ENCODE measurements around the gene ITGB3.

The ITGB3 gene

GRCh38 chr17:47301831-47302230 is 48.2 kb downstream of the ITGB3 start:
- no peak for DNase-seq

GRCh38 chr17:47304186-47304585 is 50.6 kb downstream of the ITGB3 start:
- DNase-seq = no peak

GRCh38 chr17:47305302-47305923 is 51.8 kb downstream of the ITGB3 start:
- no peak for DNase-seq

- no peak for DNase-seq
These were observed 56.6 kb downstream of the ITGB3 start for GRCh38 chr17:47310186-47310733.

GRCh38 chr17:47311420-47311819 is 57.8 kb downstream of the ITGB3 start:
- DNase-seq = no peak

GRCh38 chr17:47315451-47316266 is 62.0 kb downstream of the ITGB3 start:
- peak in 1 of 2 experiments; percentile 78 for DNase-seq

- no peak for DNase-seq
These were observed 62.7 kb downstream of the ITGB3 start for GRCh38 chr17:47316311-47316710.

GRCh38 chr17:47317119-47317518 is 63.5 kb downstream of the ITGB3 start:
- no peak for DNase-seq

- DNase-seq = no peak
These were observed 64.7 kb downstream of the ITGB3 start for GRCh38 chr17:47318197-47318918.

GRCh38 chr17:47320879-47321502 is 67.4 kb downstream of the ITGB3 start:
- DNase-seq = no peak

- peak; percentile 81 to 92 for DNase-seq
These were observed 70.0 kb downstream of the ITGB3 start, which contains the start of gene EFCAB13 for GRCh38 chr17:47323382-47324223. Gene EFCAB13, plus strand, starts transcription at chr17:47323955. Its CDS starts 4,399 bp downstream, at chr17:47328354.

- DNase-seq = peak; percentile 43 to 62
These were observed 70.8 kb downstream of the ITGB3 start for GRCh38 chr17:47324224-47325020.

GRCh38 chr17:47325176-47325575 is 71.5 kb downstream of the ITGB3 start:
- DNase-seq = peak in 1 of 2 experiments; percentile 9

GRCh38 chr17:47330548-47330947 is 76.9 kb downstream of the ITGB3 start:
- no peak for DNase-seq

GRCh38 chr17:47332287-47332686 is 78.7 kb downstream of the ITGB3 start:
- DNase-seq = no peak

GRCh38 chr17:47335101-47335936 is 81.7 kb downstream of the ITGB3 start:
- DNase-seq = no peak

- no peak for DNase-seq
These were observed 84.4 kb downstream of the ITGB3 start for GRCh38 chr17:47338026-47338425.

- no peak for DNase-seq
These were observed 99.2 kb downstream of the ITGB3 start for GRCh38 chr17:47352848-47353247.

- no peak for DNase-seq
These were observed 105.0 kb downstream of the ITGB3 start for GRCh38 chr17:47358652-47359051.

All from NCI-H524 (cell line).